Gastrocnemius medialis (tissue), 4 donors: Measurements from ENCODE around the gene KDM6B. TPM values are rescaled to one million over a fixed set of nuclear protein-coding genes. Genes with fewer than 3 reads are reported as not detected.

Experiments
- ATAC-seq, 2 donors: fragments of 150-250 bp; one replicate each; pipeline ENCODE4 v1.9.1; 2016
- DNase-seq, 2 donors: peaks; one replicate each; pipeline ENCODE4 v3.0.0-alpha.2; 2019
- H3K27ac ChIP-seq, 4 donors: fragments of 200-600 bp; sonication (generic); 1 replicate in 1 of 4; 2 replicates in 3 of 4; pipeline ENCODE4 v1.5.1; 2016 to 2018; ENCODE audit warnings: mild to moderate bottlenecking in 2 of 4, moderate library complexity in 1 of 4
- H3K27me3 ChIP-seq, 3 donors: fragments of 200-600 bp; sonication (generic) in 2 of 3; 1 replicate in 1 of 3; 2 replicates in 2 of 3; pipeline versions ENCODE4 v1.5.1 to v1.6.0; 2016 to 2019; ENCODE audit warnings: mild to moderate bottlenecking in 1 of 3, moderate library complexity in 1 of 3
- H3K36me3 ChIP-seq, 2 donors: fragments of 200-600 bp; sonication (generic) in 1 of 2; one replicate each; pipeline ENCODE4 v1.5.1; 2017 to 2018
- H3K4me1 ChIP-seq, 2 donors: fragments of 200-600 bp; sonication (generic) in 1 of 2; one replicate each; pipeline ENCODE4 v1.5.1; 2016 to 2017; ENCODE audit warnings: mild to moderate bottlenecking in 2 of 2
- H3K4me3 ChIP-seq, 4 donors: fragments of 200-600 bp; sonication (generic) in 3 of 4; 1 replicate in 1 of 4; 2 replicates in 3 of 4; pipeline ENCODE4 v1.5.1; 2016 to 2019; ENCODE audit warnings: mild to moderate bottlenecking in 2 of 4
- H3K9me3 ChIP-seq, 3 donors: fragments of 200-600 bp; sonication (generic) in 2 of 3; 1 replicate in 1 of 3; 2 replicates in 2 of 3; pipeline ENCODE4 v1.5.1; 2016 to 2019
- CTCF ChIP-seq, 5 experiments: fragments of 450-650 bp in 3 of 5; fragments of 200-600 bp in 2 of 5; sonication (generic) in 2 of 5; IDR thresholded peaks in 4 of 5; conservative IDR thresholded peaks in 1 of 5; 1 replicate in 4 of 5; 2 replicates in 1 of 5; pipeline ENCODE4 v1.5.1; 2016 to 2019; ENCODE audit warnings: antibody characterized with exemption in 5 of 5, mild to moderate bottlenecking in 3 of 5, moderate library complexity in 3 of 5
- POLR2A ChIP-seq, 2 donors: fragments of 450-650 bp; IDR thresholded peaks; one replicate each; pipeline ENCODE4 v1.6.1; 2017; ENCODE audit warnings: antibody characterized with exemption in 2 of 2, mild to moderate bottlenecking in 2 of 2, moderate library complexity in 2 of 2
- in situ Hi-C, 4 donors: fragments of 200-750 bp; cut with MboI; loops; one replicate each; pipeline versions ENCODE4 v1.15.0 to v1.8.0; 2017; ENCODE audit warnings: low sequenced_read_pairs in 4 of 4
- intact Hi-C: fragments of 100-400 bp; cut with DNase I; formaldehyde crosslinking; loops from one replicate; pipeline ENCODE4 v1.15.1; 2023; ENCODE audit warnings: low total_unique reads
- total RNA-seq, 4 donors: library from RNA; depleted of rRNA; stranded (reverse); fragments of >200 nt; gene quantifications; one replicate each; pipeline versions ENCODE4 v1.1.0 to v1.2.3, GENCODE V29; 2016

KDM6B gene
- total RNA-seq, 4 donors from 2014 or later = 1.9 to 8.2 (median 4.4) TPM

GRCh38 chr17:7852262-7852670 is 18.2 kb downstream of the KDM6B start:
- Histone ChIP-seq H3K27ac (peak overlapping the region in 3 of 4 donors; percentile 12 to 72 (median 57)), H3K27me3 (no peaks in the 10 kb centered on the region), H3K4me1 (peaks cover 19 to 22% of the 10 kb centered on the region in 2 donors), H3K9me3 (no peaks in the 10 kb centered on the region), H3K36me3 (peaks cover 0 to 51% of the 10 kb centered on the region in 2 donors), H3K4me3 (no peak overlapping the region)
- DNase-seq (peak in 1 of 2 donors; percentile 23), ATAC-seq (no peak)
- intact Hi-C loops (loop anchor here (10.0 kb wide), 1 partner anchor 107 kb away; no protein-coding TSS in a partner anchor), in situ Hi-C loops (loop anchor here in 2 of 4 donors (25.0 kb wide), 1 partner anchor 135 kb away; no protein-coding TSS in a partner anchor)
- TF ChIP-seq POLR2A (IDR thresholded peaks at IDR 0.05) = no peak
- TF ChIP-seq CTCF (IDR thresholded peaks at IDR 0.05 in 4 of 5, conservative IDR thresholded peaks at IDR 0.05 in 1 of 5) = no peak

- ATAC-seq (no peak), DNase-seq (peak in 1 of 2 donors; percentile 13)
- intact Hi-C loops = loop anchor here (10.0 kb wide), 1 partner anchor 108 kb away; no protein-coding TSS in a partner anchor
- in situ Hi-C loops = loop anchor here in 2 of 4 donors (25.0 kb wide), 1 partner anchor 134 kb away; no protein-coding TSS in a partner anchor
- Histone ChIP-seq H3K27me3 (no peaks in the 10 kb centered on the region), H3K4me1 (peaks cover 19 to 25% of the 10 kb centered on the region in 2 donors), H3K4me3 (peak overlapping the region in 2 of 4 donors; percentile 9 to 86), H3K36me3 (peaks cover 0 to 43% of the 10 kb centered on the region in 2 donors), H3K9me3 (no peaks in the 10 kb centered on the region), H3K27ac (peak overlapping the region; percentile 91 to 99 (median 96))
- no peak for TF ChIP-seq CTCF (IDR thresholded peaks at IDR 0.05 in 4 of 5, conservative IDR thresholded peaks at IDR 0.05 in 1 of 5)
- TF ChIP-seq POLR2A (IDR thresholded peaks at IDR 0.05) = no peak
Observed at GRCh38 chr17:7852919-7853690, 19.1 kb downstream of the KDM6B start.

- DNase-seq (no peak), ATAC-seq (no peak)
- intact Hi-C loops (loop anchor here (10.0 kb wide), 1 partner anchor 109 kb away; no protein-coding TSS in a partner anchor), in situ Hi-C loops (loop anchor here in 2 of 4 donors (25.0 kb wide), 1 partner anchor 134 kb away; no protein-coding TSS in a partner anchor)
- H3K4me3 ChIP-seq = peak overlapping the region in 2 of 4 donors; percentile 9 to 86
- TF ChIP-seq CTCF (IDR thresholded peaks at IDR 0.05 in 4 of 5, conservative IDR thresholded peaks at IDR 0.05 in 1 of 5) = no peak
- no peak for TF ChIP-seq POLR2A (IDR thresholded peaks at IDR 0.05)
- H3K27ac ChIP-seq = peak overlapping the region; percentile 91 to 99 (median 96)
- H3K9me3 ChIP-seq = no peaks in the 10 kb centered on the region
- no peaks in the 10 kb centered on the region for H3K27me3 ChIP-seq
- H3K4me1 ChIP-seq = peaks cover 24 to 30% of the 10 kb centered on the region in 2 donors
- H3K36me3 ChIP-seq = peaks cover 0 to 37% of the 10 kb centered on the region in 2 donors
Observed at GRCh38 chr17:7853691-7854038, 19.6 kb downstream of the KDM6B start.

- in situ Hi-C loops = loop anchor here in 2 of 4 donors (25.0 kb wide), 1 partner anchor 133 kb away; no protein-coding TSS in a partner anchor
- H3K9me3 ChIP-seq = no peaks in the 10 kb centered on the region
- peak overlapping the region in 3 of 4 donors; percentile 65 to 86 (median 73) for H3K4me3 ChIP-seq
Observed at GRCh38 chr17:7854078-7854777, 20.2 kb downstream of the KDM6B start.

More at GRCh38 chr17:7854078-7854777, 20.2 kb downstream of the KDM6B start:
- Histone ChIP-seq H3K4me1 (peaks cover 29 to 36% of the 10 kb centered on the region in 2 donors), H3K27me3 (no peaks in the 10 kb centered on the region), H3K27ac (peak overlapping the region; percentile 91 to 99 (median 96)), H3K36me3 (peaks cover 0 to 32% of the 10 kb centered on the region in 2 donors)
- intact Hi-C loops = loop anchor here (10.0 kb wide), 1 partner anchor 109 kb away; no protein-coding TSS in a partner anchor
- ATAC-seq (no peak), DNase-seq (peak in 1 of 2 donors; percentile 13)
- TF ChIP-seq POLR2A (IDR thresholded peaks at IDR 0.05) (no peak), CTCF (IDR thresholded peaks at IDR 0.05 in 4 of 5, conservative IDR thresholded peaks at IDR 0.05 in 1 of 5) (no peak)
